CD4-positive, alpha-beta T cell treated with Interleukin-17A for 1 hour (primary cell): ENCODE measurements around the gene ZNF670.
"Not testable (repeated sequence)": the region's sequence is repeated elsewhere in the genome, so short reads cannot be mapped to it uniquely, and the experiment has no call there.

Experiments used
- DNase-seq: peaks from one replicate; pipeline ENCODE4 v3.0.0-alpha.2; 2020

The ZNF670 gene

GRCh38 chr1:247078258-247079140 is at the start of gene ZNF670:
TSS of gene ZNF670 (minus strand) at chr1:247078811. CDS start at chr1:247078596, 215 bp downstream.
- DNase-seq: peak; percentile 85

DNA sequence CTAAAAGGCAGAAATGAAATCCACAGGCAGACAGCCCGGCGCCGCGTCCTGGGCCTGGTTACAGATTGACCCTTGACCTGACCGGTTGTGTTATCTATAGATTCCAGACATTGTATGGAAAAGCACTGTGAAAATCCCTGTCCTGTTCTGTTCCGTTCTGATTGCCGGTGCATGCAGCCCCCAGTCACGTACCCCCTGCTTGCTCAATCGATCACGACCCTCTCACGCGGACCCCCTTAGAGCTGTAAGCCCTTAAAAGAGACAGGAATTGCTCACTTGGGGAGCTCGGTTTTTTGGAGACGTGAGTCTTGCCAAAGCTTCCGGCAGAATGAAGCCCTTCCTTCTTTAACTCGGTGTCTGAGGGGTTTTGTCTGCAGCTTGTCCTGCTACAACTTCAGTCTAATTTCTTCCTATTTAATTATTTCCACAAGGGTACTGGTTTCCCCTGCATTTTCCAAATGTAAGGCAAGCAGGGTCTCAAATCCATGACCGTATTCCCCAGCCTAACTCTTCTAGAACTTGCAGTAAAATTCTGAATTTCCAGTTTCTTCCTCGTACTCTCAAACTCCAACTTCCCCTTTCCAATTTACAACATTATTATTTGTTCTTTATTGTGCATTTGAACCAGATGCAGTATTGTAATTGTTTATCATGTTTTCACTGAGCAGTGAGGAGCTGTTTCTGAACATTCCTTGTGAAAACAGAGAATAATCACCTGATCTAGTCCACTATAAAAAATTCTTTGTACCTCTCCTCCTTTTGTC is 49.1 kb upstream of the ZNF670 start:
- not testable (repeated sequence) for DNase-seq

DNA sequence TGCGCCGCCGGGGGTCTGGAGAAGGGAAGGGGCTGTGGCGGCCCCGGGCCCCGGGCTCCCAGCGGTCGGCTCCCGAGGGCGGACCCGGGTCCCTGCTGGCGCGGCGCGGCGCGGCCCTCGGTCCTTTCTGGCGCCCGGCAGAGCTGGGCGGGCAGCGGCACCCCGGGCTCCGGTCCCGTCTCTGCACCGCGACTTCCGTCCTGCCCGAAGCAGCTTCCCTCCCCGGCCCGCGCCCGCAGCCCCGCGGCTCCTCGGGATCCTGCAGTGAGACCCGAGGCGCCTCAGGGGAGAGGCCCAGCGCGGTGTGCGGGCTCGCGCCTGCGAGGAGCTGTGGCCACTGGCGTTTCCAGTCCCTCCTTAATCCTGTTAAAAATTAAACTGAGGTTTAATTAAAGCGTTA is 48.0 kb upstream of the ZNF670 start:
- DNase-seq: not testable (repeated sequence)

GRCh38 chr1:247126166-247126565 is 47.6 kb upstream of the ZNF670 start:
- not testable (repeated sequence) for DNase-seq

GRCh38 chr1:247121382-247121781 is 42.8 kb upstream of the ZNF670 start:
- no peak for DNase-seq

DNA sequence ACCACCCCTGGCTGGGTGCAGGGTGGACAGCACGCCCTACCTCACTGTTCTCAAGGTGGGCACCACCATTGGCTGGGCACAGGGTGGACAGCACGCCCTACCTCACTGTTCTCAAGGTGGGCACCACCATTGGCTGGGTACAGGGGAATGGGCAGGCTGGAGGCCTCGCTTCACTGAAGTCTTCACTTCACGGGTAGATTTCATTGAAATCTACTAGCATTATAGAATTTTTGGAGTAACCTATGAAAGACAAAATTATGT is 41.7 kb upstream of the ZNF670 start:
- not testable (repeated sequence) for DNase-seq

- no peak for DNase-seq
These were observed 41.2 kb upstream of the ZNF670 start for GRCh38 chr1:247119600-247120407.

GRCh38 chr1:247118946-247119446 is 40.4 kb upstream of the ZNF670 start:
- DNase-seq: peak; percentile 19

DNA sequence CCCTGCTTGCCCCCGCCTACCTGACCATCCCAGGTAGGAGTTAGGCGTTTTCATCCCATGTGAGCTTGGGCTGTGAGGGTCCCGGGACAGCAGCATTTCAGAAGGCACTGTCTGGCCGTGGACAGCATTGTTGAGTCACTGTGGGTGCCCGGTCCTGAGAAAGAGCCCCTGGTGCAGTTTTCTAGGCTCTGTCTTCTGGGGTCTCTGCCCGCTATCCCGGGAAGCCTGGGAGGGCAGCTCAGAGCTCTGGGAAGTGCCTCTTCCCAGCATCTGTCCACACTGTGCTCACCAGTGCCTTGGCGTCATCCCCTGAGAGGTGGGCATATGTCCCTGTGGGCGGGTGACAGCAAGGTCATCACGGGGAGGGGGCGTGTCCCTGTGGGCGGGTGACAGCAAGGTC is 36.9 kb upstream of the ZNF670 start:
- DNase-seq: no peak

DNA sequence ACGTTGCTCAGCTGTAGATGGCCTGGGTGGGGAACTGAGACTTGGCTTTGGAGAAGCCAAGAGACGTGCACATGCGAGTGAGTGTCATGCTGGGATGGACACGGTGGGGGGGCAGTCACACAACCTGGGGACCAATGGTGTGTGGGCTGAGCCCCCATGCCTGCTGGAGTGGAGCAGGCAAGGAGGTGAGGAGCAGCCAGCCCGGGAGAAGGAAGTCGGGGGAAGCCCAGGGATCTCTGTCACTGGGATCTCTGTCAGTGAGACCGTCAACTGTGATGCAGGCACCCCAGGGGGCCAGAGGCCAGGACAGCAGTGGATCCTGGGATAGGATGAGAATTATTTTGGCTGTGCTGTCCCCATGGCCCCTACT is 36.5 kb upstream of the ZNF670 start:
- DNase-seq: no peak

DNA sequence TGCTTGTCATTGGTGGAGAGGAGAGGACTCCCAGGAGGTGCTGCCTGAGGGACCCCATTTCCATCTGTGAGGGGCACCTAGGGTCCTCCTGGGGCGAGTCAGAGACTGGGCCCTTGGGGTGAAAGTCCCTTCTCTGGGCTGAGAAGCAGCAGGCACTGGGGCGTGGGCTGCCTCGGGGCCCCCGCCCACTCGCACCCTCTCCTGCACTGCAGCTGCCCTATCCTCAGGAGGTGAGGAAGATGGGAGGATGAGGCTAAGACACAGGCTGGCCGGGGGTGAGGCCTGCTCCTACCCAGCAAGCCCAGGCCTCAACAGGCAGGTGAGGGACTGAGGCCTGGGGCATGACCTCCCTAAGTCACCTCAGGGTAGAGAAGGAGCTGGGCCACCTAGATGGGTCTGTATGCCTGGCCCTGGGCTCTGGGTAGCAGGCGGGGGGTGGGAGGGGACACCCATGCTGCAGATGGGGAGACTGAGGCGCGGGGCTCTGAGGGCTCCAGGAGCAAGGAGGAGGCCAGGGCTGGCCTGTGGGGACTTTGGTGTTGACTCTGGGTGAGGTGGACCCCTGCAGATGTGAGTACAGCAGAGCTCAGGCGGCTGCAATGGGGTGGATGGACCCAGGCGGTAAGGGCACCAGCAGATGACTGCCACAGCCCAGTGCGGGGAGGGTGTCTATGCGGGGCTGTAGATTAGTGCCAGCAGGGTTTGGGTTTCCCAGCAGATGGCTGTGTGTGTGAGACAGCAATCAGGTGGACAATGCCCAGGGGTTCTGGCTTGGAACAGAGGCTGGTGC is 35.9 kb upstream of the ZNF670 start:
- no peak for DNase-seq

GRCh38 chr1:247113733-247114271 is 35.2 kb upstream of the ZNF670 start:
- DNase-seq: no peak

GRCh38 chr1:247113094-247113497 is 34.5 kb upstream of the ZNF670 start:
- DNase-seq: no peak

DNA sequence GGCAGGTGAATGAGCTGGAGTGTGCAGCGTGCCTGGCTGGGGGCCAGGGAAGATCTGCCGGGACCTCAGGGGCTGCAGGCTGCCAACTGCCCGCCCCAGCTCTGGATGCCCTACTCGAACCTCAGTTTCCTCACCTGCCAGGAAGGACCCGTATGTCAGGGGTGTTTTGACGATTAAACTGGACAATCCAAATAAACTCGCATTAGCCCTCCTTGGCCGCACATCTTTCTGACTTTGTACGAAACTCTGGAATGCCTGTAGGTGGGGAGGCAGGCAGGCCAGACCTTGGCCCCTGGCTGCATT is 33.8 kb upstream of the ZNF670 start:
- no peak for DNase-seq

- DNase-seq: no peak
These were observed 33.3 kb upstream of the ZNF670 start for GRCh38 chr1:247111700-247112478.

DNA sequence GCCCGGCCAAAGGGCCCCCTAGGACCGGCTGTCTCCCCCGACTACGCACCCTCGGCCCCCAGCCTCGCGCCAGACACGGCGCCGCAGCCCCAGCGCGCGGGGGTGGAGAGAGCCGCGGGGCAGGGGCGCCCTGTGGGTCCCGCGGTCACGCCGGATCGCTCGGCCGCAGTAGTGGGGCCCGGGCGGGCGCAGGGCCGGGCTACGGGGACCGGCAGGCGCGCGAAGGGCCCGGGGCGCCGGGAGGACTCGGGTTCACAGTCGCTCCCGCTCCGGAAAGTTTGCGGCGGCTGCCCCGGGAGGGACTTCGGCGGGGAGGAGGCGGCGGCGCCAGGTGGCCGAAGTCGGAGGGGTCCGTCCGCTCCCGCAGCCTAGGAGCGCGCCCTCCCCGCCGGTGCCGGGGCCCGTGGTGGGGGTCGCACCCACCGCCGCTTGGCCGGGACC is 32.7 kb upstream of the ZNF670 start:
- DNase-seq: no peak

- DNase-seq: no peak
These were observed 32.1 kb upstream of the ZNF670 start for GRCh38 chr1:247110627-247111258.

DNA sequence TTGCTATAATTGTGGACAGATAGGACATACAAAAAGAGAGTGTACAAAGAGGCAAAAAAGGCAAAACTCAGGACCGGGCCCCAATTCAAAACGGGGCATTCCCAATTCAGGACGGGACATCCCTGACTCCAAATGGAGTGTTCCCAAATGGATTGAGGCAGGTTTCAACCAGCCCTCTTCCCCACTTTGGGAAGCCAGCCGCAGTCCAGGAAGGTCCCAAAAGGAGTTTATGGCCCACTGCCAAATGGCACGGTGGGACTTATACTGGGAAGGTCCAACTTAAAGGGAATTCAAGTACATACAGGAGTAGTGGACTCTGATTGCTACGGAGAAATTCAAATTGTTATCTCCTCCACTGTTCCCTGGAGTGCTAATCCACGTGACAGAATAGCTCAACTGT is 29.1 kb upstream of the ZNF670 start:
- no peak for DNase-seq

GRCh38 chr1:247105966-247106365 is 27.4 kb upstream of the ZNF670 start:
- no peak for DNase-seq

- DNase-seq: no peak
These were observed 26.4 kb upstream of the ZNF670 start for GRCh38 chr1:247104965-247105364.
